Prostate gland (tissue), 2 donors: ENCODE data around the gene PANX1. TPM values are rescaled to one million over a fixed set of nuclear protein-coding genes. Genes with fewer than 3 reads are reported as not detected.

Source experiments
- DNase-seq: peaks from one replicate; pipeline ENCODE4 v3.0.0-alpha.2; 2019; ENCODE audit warnings: low spot score
- H3K27ac ChIP-seq, 2 donors: fragments of 200-600 bp; sonication (generic); 2 replicates each; pipeline ENCODE4 v1.5.1; 2017 to 2019
- H3K27me3 ChIP-seq: fragments of 200-600 bp; sonication (generic); replicated peaks from 2 replicates; pipeline ENCODE4 v1.5.1; 2019; ENCODE audit not compliant: insufficient read depth
- H3K36me3 ChIP-seq, 2 donors: fragments of 200-600 bp; sonication (generic); 1 replicate in 1 of 2; 2 replicates in 1 of 2; pipeline versions ENCODE4 v1.5.1 to v1.8.1; 2017 to 2019
- H3K4me1 ChIP-seq: fragments of 200-600 bp; sonication (generic); replicated peaks from 2 replicates; pipeline ENCODE4 v1.5.1; 2019
- H3K4me3 ChIP-seq, 2 donors: fragments of 200-600 bp; sonication (generic); 2 replicates each; pipeline ENCODE4 v1.5.1; 2017 to 2019
- H3K9me3 ChIP-seq: fragments of 200-600 bp; sonication (generic); 2 replicates; pipeline ENCODE4 v1.5.1; 2017
- POLR2A ChIP-seq: fragments of 450-650 bp; IDR thresholded peaks from one replicate; pipeline ENCODE4 v1.6.1; 2016; ENCODE audit warnings: antibody characterized with exemption, mild to moderate bottlenecking
- POLR2AphosphoS5 ChIP-seq: sonication (generic); formaldehyde crosslinking; IDR thresholded peaks from one replicate; pipeline ENCODE4 v1.6.1; 2017; ENCODE audit warnings: antibody characterized with exemption
- WGBS: methylation state at CpG from one replicate; pipeline ENCODE4 v1.1.5; 2018; 5-methylcytosine and 5-hydroxymethylcytosine counted together
- intact Hi-C: fragments of 100-400 bp; cut with DNase I; formaldehyde crosslinking; loops from one replicate; pipeline ENCODE4 v1.14.2; 2022
- total RNA-seq, 2 donors: library from RNA; depleted of rRNA; stranded (reverse); fragments of >200 nt; gene quantifications; one replicate each; pipeline ENCODE4 v1.1.0, GENCODE V29; 2016
- TF ChIP-seq, protein P1 (sequence below), 4 experiments: fragments of 200-600 bp in 2 of 4; fragments of 450-650 bp in 2 of 4; sonication (generic) in 2 of 4; IDR thresholded peaks; 1 replicate in 3 of 4; 2 replicates in 1 of 4; pipeline ENCODE4 v1.5.1; 2016 to 2019; ENCODE audit warnings: antibody characterized with exemption in 4 of 4, mild to moderate bottlenecking in 2 of 4, moderate library complexity in 2 of 4

The PANX1 gene
- total RNA-seq, 2 donors from 2014 or later = 12.9 to 51.2 TPM

GRCh38 chr11:94169516-94169915 lies 40.9 kb downstream of the PANX1 start:
- no peaks in the 10 kb centered on the region for H3K36me3 ChIP-seq
- H3K27me3 ChIP-seq = no peaks in the 10 kb centered on the region
- no peak overlapping the region for H3K27ac ChIP-seq
- no peak overlapping the region for H3K4me3 ChIP-seq
- intact Hi-C loops = no loop called here
- no peaks in the 10 kb centered on the region for H3K4me1 ChIP-seq
- TF ChIP-seq, protein P1, sequence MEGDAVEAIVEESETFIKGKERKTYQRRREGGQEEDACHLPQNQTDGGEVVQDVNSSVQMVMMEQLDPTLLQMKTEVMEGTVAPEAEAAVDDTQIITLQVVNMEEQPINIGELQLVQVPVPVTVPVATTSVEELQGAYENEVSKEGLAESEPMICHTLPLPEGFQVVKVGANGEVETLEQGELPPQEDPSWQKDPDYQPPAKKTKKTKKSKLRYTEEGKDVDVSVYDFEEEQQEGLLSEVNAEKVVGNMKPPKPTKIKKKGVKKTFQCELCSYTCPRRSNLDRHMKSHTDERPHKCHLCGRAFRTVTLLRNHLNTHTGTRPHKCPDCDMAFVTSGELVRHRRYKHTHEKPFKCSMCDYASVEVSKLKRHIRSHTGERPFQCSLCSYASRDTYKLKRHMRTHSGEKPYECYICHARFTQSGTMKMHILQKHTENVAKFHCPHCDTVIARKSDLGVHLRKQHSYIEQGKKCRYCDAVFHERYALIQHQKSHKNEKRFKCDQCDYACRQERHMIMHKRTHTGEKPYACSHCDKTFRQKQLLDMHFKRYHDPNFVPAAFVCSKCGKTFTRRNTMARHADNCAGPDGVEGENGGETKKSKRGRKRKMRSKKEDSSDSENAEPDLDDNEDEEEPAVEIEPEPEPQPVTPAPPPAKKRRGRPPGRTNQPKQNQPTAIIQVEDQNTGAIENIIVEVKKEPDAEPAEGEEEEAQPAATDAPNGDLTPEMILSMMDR (IDR thresholded peaks at IDR 0.05) = no peak
- no peak for TF ChIP-seq POLR2AphosphoS5
- TF ChIP-seq POLR2A = no peak
- H3K9me3 ChIP-seq = no peaks in the 10 kb centered on the region
- 93% methylated on average over 4 of the region's 4 CpGs for WGBS
- no peak for DNase-seq

- Histone ChIP-seq H3K9me3 (no peaks in the 10 kb centered on the region), H3K27me3 (no peaks in the 10 kb centered on the region), H3K4me1 (no peaks in the 10 kb centered on the region), H3K36me3 (no peaks in the 10 kb centered on the region), H3K27ac (no peak overlapping the region), H3K4me3 (no peak overlapping the region)
- TF ChIP-seq POLR2AphosphoS5 = no peak
- no peak for TF ChIP-seq POLR2A
- TF ChIP-seq, protein P1 (IDR thresholded peaks at IDR 0.05) = no peak
- DNase-seq = no peak
- 80% methylated on average over 8 of the region's 8 CpGs for WGBS
- intact Hi-C loops = no loop called here
Measured at GRCh38 chr11:94169930-94170545, 41.4 kb downstream of the PANX1 start.

GRCh38 chr11:94170953-94171352 lies 42.3 kb downstream of the PANX1 start:
- Histone ChIP-seq H3K9me3 (no peaks in the 10 kb centered on the region), H3K27me3 (no peaks in the 10 kb centered on the region), H3K4me3 (no peak overlapping the region), H3K27ac (no peak overlapping the region), H3K4me1 (no peaks in the 10 kb centered on the region), H3K36me3 (no peaks in the 10 kb centered on the region)
- TF ChIP-seq, protein P1 (IDR thresholded peaks at IDR 0.05) = no peak
- TF ChIP-seq POLR2A (no peak), POLR2AphosphoS5 (no peak)
- DNase-seq = no peak
- intact Hi-C loops = no loop called here

DNA sequence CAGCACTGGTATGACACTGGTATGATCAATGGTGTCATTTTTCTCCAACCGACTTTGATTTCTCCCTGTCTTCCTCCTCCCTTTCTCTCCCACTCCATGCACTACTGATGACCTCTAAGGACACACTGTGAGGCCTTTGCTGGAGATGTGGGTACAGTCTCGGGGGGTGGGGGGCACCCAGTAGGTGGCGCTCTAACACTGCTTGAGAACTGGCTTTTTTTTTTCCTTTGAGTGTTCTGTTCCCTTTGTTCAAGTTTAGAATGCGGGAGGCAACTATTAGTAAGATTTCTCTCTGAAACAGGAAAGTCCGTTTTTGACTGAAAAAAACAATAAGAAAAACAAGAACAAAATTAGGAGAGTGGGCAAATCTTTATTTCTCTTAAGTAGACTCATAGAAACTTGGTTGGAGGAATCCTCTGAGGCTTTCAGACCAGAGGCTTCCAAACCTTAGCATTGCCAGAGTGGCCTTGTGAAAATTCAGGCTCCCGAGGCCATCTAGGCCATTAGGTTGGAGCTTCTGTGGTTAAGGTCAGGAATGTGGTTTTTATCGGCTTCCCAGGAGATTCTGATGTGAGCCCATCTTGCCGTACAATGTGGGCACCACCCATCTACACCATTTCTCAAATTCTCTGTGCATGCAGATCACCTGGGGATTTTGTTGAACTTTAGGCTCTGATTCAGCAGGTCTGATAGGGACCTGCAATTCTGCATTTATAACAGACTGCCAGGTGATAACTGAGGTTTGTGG lies 43.2 kb downstream of the PANX1 start:
- DNase-seq = no peak
- WGBS = 73% methylated on average over 8 of the region's 8 CpGs
- Histone ChIP-seq H3K4me1 (no peaks in the 10 kb centered on the region), H3K27ac (no peak overlapping the region), H3K9me3 (no peaks in the 10 kb centered on the region), H3K4me3 (no peak overlapping the region), H3K27me3 (no peaks in the 10 kb centered on the region), H3K36me3 (no peaks in the 10 kb centered on the region)
- TF ChIP-seq POLR2AphosphoS5 = no peak
- TF ChIP-seq, protein P1 (IDR thresholded peaks at IDR 0.05) = peak in 1 of 4 experiments; percentile 13
- intact Hi-C loops = no loop called here

- WGBS = 51% methylated on average over 2 of the region's 2 CpGs
- intact Hi-C loops = no loop called here
- Histone ChIP-seq H3K27me3 (no peaks in the 10 kb centered on the region), H3K27ac (no peak overlapping the region), H3K36me3 (peaks cover 0 to 6% of the 10 kb centered on the region in 2 donors), H3K4me3 (no peak overlapping the region), H3K4me1 (no peaks in the 10 kb centered on the region), H3K9me3 (no peaks in the 10 kb centered on the region)
- TF ChIP-seq, protein P1 (IDR thresholded peaks at IDR 0.05) = no peak
- no peak for TF ChIP-seq POLR2A
- TF ChIP-seq POLR2AphosphoS5 = no peak
- no peak for DNase-seq
Measured at GRCh38 chr11:94175535-94175934, 46.9 kb downstream of the PANX1 start.
